Prostate gland (tissue), 2 donors: ENCODE data around the gene INSR. TPM values are rescaled to one million over a fixed set of nuclear protein-coding genes. Genes with fewer than 3 reads are reported as not detected.

Source experiments
- DNase-seq: peaks from one replicate; pipeline ENCODE4 v3.0.0-alpha.2; 2019; ENCODE audit warnings: low spot score
- H3K27ac ChIP-seq, 2 donors: fragments of 200-600 bp; sonication (generic); 2 replicates each; pipeline ENCODE4 v1.5.1; 2017 to 2019
- H3K27me3 ChIP-seq: fragments of 200-600 bp; sonication (generic); replicated peaks from 2 replicates; pipeline ENCODE4 v1.5.1; 2019; ENCODE audit not compliant: insufficient read depth
- H3K36me3 ChIP-seq, 2 donors: fragments of 200-600 bp; sonication (generic); 1 replicate in 1 of 2; 2 replicates in 1 of 2; pipeline versions ENCODE4 v1.5.1 to v1.8.1; 2017 to 2019
- H3K4me1 ChIP-seq: fragments of 200-600 bp; sonication (generic); replicated peaks from 2 replicates; pipeline ENCODE4 v1.5.1; 2019
- H3K4me3 ChIP-seq, 2 donors: fragments of 200-600 bp; sonication (generic); 2 replicates each; pipeline ENCODE4 v1.5.1; 2017 to 2019
- H3K9me3 ChIP-seq: fragments of 200-600 bp; sonication (generic); 2 replicates; pipeline ENCODE4 v1.5.1; 2017
- POLR2A ChIP-seq: fragments of 450-650 bp; IDR thresholded peaks from one replicate; pipeline ENCODE4 v1.6.1; 2016; ENCODE audit warnings: antibody characterized with exemption, mild to moderate bottlenecking
- POLR2AphosphoS5 ChIP-seq: sonication (generic); formaldehyde crosslinking; IDR thresholded peaks from one replicate; pipeline ENCODE4 v1.6.1; 2017; ENCODE audit warnings: antibody characterized with exemption
- WGBS: methylation state at CpG from one replicate; pipeline ENCODE4 v1.1.5; 2018; 5-methylcytosine and 5-hydroxymethylcytosine counted together
- intact Hi-C: fragments of 100-400 bp; cut with DNase I; formaldehyde crosslinking; loops from one replicate; pipeline ENCODE4 v1.14.2; 2022
- total RNA-seq, 2 donors: library from RNA; depleted of rRNA; stranded (reverse); fragments of >200 nt; gene quantifications; one replicate each; pipeline ENCODE4 v1.1.0, GENCODE V29; 2016
- TF ChIP-seq, protein P1 (sequence below), 4 experiments: fragments of 200-600 bp in 2 of 4; fragments of 450-650 bp in 2 of 4; sonication (generic) in 2 of 4; IDR thresholded peaks; 1 replicate in 3 of 4; 2 replicates in 1 of 4; pipeline ENCODE4 v1.5.1; 2016 to 2019; ENCODE audit warnings: antibody characterized with exemption in 4 of 4, mild to moderate bottlenecking in 2 of 4, moderate library complexity in 2 of 4

INSR gene
- total RNA-seq, 2 donors from 2014 or later: 51.2 to 124 TPM

DNA sequence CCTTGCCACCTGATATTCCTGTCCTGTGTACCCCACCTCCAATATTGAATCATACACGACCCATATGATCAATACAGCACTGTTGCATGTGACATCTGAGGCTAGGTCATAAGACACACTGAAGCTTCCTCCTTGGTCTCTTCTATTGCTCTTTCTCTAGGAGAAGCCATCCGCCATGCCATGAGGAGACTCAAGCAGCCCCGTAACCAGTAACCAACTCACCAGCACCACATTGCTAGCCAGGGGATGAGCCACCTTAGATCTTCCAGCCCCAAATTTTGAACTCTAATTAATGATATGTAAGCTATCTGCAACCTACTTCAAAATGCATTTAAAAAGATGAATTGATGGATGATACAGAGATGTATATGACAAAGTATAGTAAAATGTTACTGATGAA, 196.1 kb downstream of the INSR start:
- Histone ChIP-seq H3K4me3 (no peak overlapping the region), H3K27ac (no peak overlapping the region), H3K27me3 (no peaks in the 10 kb centered on the region), H3K9me3 (no peaks in the 10 kb centered on the region), H3K36me3 (no peaks in the 10 kb centered on the region), H3K4me1 (no peaks in the 10 kb centered on the region)
- DNase-seq: no peak
- 96% methylated on average over 3 of the region's 3 CpGs for WGBS
- intact Hi-C loops: loop anchor here (2.0 to 10.0 kb wide), 2 partner anchors 243 to 537 kb away; partner anchors contain the start of genes PCP2 and STXBP2
- TF ChIP-seq POLR2A: no peak
- TF ChIP-seq, protein P1, sequence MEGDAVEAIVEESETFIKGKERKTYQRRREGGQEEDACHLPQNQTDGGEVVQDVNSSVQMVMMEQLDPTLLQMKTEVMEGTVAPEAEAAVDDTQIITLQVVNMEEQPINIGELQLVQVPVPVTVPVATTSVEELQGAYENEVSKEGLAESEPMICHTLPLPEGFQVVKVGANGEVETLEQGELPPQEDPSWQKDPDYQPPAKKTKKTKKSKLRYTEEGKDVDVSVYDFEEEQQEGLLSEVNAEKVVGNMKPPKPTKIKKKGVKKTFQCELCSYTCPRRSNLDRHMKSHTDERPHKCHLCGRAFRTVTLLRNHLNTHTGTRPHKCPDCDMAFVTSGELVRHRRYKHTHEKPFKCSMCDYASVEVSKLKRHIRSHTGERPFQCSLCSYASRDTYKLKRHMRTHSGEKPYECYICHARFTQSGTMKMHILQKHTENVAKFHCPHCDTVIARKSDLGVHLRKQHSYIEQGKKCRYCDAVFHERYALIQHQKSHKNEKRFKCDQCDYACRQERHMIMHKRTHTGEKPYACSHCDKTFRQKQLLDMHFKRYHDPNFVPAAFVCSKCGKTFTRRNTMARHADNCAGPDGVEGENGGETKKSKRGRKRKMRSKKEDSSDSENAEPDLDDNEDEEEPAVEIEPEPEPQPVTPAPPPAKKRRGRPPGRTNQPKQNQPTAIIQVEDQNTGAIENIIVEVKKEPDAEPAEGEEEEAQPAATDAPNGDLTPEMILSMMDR (IDR thresholded peaks at IDR 0.05): no peak
- TF ChIP-seq POLR2AphosphoS5: no peak

DNA sequence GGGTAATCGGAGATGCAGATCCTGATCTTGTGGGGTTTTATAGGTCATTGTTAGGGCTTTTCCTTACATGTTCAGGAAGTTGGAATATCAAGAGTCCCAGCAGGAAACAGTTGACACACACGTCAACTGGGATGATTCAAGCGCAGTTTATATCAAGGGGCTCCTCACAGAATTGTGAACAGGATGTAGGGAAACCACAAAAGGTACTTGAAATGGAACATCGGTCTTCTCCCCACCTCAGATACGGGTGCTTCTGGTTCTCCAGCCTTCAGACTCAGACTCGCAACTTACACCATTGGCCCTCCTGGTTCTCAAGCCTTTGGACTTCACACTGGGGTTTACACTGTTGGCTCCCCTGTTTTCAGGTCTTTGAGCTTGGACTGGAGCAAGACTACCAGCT, 205.2 kb downstream of the INSR start:
- 93% methylated on average over 6 of the region's 6 CpGs for WGBS

DNA sequence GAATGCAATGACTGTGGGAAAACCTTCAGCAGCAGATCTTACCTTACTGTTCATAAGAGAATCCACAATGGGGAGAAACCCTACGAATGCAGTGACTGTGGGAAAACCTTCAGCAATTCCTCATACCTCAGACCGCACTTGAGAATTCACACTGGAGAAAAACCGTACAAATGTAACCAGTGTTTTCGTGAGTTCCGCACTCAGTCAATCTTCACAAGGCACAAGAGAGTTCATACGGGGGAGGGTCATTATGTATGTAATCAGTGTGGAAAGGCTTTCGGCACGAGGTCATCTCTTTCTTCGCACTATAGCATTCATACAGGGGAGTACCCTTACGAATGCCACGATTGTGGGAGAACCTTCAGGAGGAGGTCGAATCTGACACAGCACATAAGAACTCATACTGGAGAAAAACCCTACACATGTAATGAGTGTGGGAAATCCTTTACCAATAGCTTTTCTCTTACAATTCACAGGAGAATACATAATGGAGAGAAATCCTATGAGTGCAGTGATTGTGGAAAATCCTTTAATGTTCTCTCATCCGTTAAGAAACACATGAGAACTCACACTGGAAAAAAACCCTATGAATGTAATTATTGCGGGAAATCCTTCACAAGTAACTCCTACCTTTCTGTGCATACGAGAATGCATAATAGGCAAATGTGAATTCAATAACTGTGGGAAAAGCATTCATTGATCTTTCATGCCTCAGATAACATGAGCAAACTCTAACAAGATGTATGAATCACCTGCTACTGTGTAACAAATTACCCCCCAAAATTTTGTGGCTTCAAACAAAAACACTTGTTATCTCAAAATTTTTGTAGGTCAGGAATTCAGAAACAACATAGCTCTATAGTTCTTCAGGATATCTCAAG, 210.9 kb downstream of the INSR start:
- TF ChIP-seq, protein P1 (IDR thresholded peaks at IDR 0.05): no peak
- no peak for TF ChIP-seq POLR2A
- TF ChIP-seq POLR2AphosphoS5: no peak
- DNase-seq: no peak
- no peaks in the 10 kb centered on the region for H3K27me3 ChIP-seq
- H3K27ac ChIP-seq: no peak overlapping the region
- no peak overlapping the region for H3K4me3 ChIP-seq
- peaks cover 4% of the 10 kb centered on the region for H3K9me3 ChIP-seq
- no peaks in the 10 kb centered on the region for H3K4me1 ChIP-seq
- peaks cover 36 to 60% of the 10 kb centered on the region in 2 donors for H3K36me3 ChIP-seq
- intact Hi-C loops: no loop called here
- WGBS: 97% methylated on average over 15 of the region's 15 CpGs

More for the DNA sequence above, 205.2 kb downstream of the INSR start:
- no peaks in the 10 kb centered on the region for H3K4me1 ChIP-seq
- TF ChIP-seq POLR2A: no peak
- TF ChIP-seq, protein P1 (IDR thresholded peaks at IDR 0.05): no peak
- TF ChIP-seq POLR2AphosphoS5: no peak
- DNase-seq: no peak
- H3K27ac ChIP-seq: no peak overlapping the region
- H3K27me3 ChIP-seq: no peaks in the 10 kb centered on the region
- intact Hi-C loops: no loop called here
- H3K4me3 ChIP-seq: no peak overlapping the region
- H3K36me3 ChIP-seq: peaks cover 0 to 10% of the 10 kb centered on the region in 2 donors
- peaks cover 4% of the 10 kb centered on the region for H3K9me3 ChIP-seq

DNA sequence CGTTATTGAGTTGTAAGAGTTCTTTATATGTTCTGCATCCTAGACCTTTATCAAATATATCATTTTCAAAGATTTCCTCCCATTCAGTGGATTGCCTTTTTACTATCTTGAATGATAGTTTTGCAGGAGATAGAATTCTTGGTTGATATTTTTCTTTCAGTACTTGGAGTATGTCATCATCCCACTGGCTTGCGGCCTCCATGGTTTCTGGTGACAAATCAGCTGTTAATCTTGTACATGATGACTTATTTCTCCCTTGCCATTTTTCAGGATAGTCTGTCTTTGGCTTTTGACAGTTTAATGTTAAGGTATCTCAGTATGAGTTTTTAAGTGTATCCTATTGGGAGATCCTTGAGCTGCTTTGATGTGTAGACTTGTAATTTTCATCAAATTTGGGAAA, 216.2 kb downstream of the INSR start:
- H3K9me3 ChIP-seq: no peaks in the 10 kb centered on the region
- no peak overlapping the region for H3K27ac ChIP-seq
- DNase-seq: no peak
- H3K27me3 ChIP-seq: no peaks in the 10 kb centered on the region
- 95% methylated on average over 2 of the region's 2 CpGs for WGBS
- H3K4me1 ChIP-seq: no peaks in the 10 kb centered on the region
- no peak overlapping the region for H3K4me3 ChIP-seq
- intact Hi-C loops: no loop called here
- TF ChIP-seq POLR2AphosphoS5 (no peak), POLR2A (no peak)
- TF ChIP-seq, protein P1 (IDR thresholded peaks at IDR 0.05): no peak
- peaks cover 38 to 70% of the 10 kb centered on the region in 2 donors for H3K36me3 ChIP-seq

DNA sequence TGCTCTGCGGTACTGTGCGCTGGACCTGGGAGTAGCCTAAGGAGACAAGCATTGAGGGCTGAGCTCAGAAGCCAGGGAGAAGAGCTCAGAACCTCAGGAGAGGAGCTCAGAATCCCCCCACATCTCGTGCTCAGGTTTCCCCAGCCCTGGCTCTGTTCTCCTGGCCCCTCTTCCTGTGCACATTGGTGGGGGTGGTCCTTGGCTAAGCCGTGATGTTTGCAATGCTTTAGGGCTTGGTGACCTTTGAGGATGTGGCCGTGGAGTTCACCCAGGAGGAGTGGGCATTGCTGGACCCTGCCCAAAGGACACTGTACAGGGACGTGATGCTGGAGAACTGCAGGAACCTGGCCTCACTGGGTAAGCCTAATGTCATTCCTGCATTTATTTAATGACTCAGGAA, 218.1 kb downstream of the INSR start:
- Histone ChIP-seq H3K9me3 (no peaks in the 10 kb centered on the region), H3K36me3 (peaks cover 23 to 67% of the 10 kb centered on the region in 2 donors), H3K27ac (no peak overlapping the region), H3K27me3 (no peaks in the 10 kb centered on the region), H3K4me3 (no peak overlapping the region), H3K4me1 (no peaks in the 10 kb centered on the region)
- DNase-seq: no peak
- TF ChIP-seq POLR2A: no peak
- TF ChIP-seq, protein P1 (IDR thresholded peaks at IDR 0.05): no peak
- TF ChIP-seq POLR2AphosphoS5: no peak
- WGBS: 98% methylated on average over 6 of the region's 6 CpGs
- intact Hi-C loops: no loop called here
